Stimulated activated CD4-positive, alpha-beta T cell treated with anti-CD3 and anti-CD28 coated beads, Interleukin-1b, Interleukin-23, amount 100 ng/mL, for 4 hours (primary cell): Measurements from ENCODE around the gene WDR5.

Experiments
- DNase-seq, 2 donors: peaks; one replicate each; pipeline ENCODE4 v3.0.0-alpha.2; 2020; ENCODE audit warnings: low read depth in 2 of 2

WDR5 gene

GRCh38 chr9:134187891-134188385 is 52.1 kb downstream of the WDR5 start:
- DNase-seq = no peak

GRCh38 chr9:134188386-134189144 is 52.7 kb downstream of the WDR5 start:
- no peak for DNase-seq

- DNase-seq = no peak
Measured at GRCh38 chr9:134189145-134189469, 53.2 kb downstream of the WDR5 start.

DNA sequence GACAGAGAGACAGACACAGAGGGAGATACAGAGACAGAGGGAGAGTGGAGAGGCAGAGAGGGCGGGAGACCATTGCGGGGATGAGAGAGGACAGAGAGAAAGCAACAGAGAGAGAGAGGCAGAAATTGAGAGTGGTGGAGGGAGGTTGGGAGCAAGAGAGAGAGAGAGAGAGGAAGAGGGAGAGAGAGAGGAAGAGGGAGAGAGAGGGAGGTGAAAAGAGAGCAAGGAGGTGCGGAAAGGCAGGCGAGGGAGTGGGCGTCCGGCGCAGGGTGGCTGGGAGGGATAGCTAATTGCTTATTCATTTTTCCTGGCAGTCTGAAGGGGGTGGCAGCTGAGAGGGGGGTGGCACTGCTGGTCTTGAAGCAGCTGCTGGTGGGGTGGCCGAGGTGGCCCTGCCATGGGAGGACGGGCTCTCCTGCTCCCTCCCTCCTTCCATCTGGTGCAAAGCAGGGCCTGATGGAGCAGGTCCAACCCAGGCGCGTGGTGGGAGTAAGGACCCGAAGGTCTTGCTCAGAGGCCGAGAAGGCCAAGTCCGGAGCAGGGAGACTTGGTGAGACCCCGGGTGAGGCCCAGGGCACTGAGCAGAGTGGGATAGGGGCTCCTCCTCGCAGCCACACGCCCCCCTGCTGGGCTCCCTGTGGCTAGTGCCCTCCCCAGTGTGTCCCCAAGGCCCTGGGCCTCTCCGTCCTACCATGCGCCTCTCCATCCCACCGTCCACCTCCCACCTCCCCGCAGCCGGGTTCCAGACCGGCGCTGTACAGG is 53.8 kb downstream of the WDR5 start:
- no peak for DNase-seq

DNA sequence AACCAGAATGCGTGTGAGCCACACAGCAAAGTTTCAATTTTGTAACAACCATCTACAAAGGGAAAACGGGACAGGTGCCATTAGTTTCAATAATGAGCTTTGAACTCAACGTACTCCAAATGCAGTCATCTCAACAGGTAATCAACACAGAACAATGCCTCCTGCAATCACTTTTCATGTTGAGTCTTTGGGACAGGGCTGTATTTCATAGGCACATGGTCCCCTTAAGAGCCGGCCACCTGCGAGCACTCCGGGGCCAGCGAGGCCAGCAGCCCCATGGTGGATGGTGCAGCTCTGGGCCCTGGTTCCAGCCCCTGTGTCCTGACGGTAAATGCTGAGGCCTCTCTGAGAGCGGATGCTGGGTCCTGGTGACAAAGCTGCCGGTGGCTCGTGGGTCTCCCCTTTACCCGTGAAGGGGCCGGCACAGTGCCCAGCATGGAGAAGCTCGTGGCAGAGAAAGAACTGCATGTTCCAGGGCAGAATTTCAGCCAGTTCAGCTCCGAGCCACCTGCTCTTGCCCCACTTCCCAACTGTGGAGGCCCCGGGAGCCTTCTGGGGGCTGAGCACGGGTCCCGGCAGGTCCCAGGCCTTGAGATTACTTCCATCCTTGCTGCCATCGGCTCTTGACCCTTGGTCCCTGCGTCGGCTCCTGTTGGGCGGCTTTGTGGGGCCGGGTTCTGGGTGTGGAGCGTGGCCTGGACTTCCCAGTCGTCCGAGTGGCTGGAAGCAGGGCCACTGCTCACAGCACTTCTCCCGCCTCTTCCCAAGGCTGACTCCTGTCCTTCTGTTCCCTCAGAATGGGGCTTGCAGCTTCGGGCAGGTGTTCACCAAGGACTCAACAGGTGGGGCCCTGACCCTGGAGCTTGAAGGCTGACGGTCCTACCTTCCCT is 54.6 kb downstream of the WDR5 start:
- no peak for DNase-seq

- DNase-seq = no peak
Measured at GRCh38 chr9:134191455-134192209, 55.8 kb downstream of the WDR5 start.

DNA sequence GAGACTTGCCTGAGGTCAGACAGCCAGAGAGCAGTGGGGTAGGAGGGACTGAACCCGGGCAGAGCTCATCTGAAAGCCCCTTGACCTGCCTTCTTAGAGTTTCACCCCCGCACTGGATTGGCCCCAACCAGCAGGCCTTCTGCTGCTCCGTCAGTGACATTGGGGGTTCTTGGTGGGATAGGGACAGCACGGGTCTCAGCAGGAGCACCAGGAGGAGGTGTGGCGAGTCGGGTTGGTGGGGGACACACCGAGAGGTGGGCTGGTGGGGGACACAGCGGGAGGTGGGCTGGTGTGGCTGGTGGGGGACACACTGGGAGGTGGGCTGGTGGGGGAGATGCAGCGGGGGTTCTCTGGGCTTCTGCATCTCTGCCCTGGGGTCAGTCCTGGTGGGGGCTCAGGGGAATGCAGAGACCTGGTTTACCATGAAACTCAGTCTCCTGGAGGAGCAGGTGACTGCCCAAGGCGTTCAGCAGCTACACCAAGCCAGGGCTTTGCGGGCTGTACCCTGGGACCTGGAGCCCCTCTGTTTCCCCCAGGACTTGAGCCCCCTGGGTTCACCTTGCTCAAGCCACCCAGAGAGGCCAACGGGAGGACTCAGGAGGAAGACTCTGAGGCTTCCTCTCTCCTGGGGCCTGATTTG is 56.5 kb downstream of the WDR5 start:
- no peak for DNase-seq

- DNase-seq = no peak
Measured at GRCh38 chr9:134192951-134193731, 57.3 kb downstream of the WDR5 start.

- no peak for DNase-seq
Measured at GRCh38 chr9:134193912-134194535, 58.1 kb downstream of the WDR5 start.

DNA sequence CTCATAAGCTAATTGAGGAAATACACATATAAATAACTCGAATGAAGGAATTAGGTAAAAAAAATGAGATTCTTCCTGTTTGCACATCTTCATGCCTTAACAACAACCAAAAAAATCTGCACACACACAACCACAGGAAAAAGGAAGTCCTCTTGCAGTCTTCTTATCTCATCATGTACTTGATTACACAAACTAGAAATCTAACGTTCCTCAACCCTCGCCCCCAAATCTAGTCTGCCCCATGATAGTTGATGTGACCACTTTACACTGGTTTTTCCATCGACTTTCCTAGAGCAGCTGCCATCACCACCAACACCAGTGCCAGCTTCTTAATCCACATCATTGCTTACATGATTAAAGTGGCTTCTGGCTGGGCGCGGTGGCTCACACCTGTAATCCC is 59.7 kb downstream of the WDR5 start:
- no peak for DNase-seq

DNA sequence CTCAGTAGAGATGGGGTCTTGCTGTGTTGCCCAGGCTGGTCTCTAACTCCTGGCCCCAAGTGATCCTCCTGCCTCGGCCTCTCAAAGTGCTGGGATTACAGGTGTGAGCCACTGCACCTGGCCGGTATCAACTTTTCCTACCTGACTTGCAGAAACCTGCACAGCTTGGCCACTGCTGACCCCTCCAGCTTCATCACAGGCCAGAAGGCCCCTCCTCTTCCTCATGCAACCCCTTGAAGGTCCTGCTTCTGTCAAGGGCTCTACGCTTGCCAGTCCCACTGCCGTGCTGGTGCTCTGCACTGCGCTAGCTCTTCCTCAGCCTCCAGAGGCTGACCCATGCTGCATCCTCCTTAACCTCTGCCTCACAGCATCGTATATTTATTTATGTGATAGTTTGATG is 61.0 kb downstream of the WDR5 start:
- DNase-seq = no peak

GRCh38 chr9:134198791-134199190 is 62.9 kb downstream of the WDR5 start:
- DNase-seq = no peak

GRCh38 chr9:134200730-134201129 is 64.8 kb downstream of the WDR5 start:
- DNase-seq = no peak

- DNase-seq = no peak
Measured at GRCh38 chr9:134203224-134203623, 67.3 kb downstream of the WDR5 start.

DNA sequence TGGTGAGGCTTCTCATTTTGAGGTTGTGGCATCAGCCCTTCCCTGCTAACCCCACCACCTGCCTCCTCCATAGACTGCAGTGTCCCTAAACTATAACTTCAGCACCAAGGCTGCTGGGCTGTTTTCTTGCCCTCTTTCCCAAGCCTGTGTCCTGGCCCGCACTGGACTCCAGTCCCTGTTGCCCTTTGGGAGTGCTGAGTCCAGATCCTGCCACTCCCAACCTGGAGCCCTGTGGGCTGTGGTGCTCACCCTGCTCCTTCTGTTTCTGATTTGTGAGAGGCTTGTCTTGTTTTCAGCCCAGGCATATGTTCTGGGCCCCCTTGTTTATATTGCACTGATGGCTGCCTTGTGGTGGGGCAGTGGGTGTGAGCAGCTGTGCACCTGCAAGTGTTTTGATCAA is 68.2 kb downstream of the WDR5 start:
- no peak for DNase-seq

DNA sequence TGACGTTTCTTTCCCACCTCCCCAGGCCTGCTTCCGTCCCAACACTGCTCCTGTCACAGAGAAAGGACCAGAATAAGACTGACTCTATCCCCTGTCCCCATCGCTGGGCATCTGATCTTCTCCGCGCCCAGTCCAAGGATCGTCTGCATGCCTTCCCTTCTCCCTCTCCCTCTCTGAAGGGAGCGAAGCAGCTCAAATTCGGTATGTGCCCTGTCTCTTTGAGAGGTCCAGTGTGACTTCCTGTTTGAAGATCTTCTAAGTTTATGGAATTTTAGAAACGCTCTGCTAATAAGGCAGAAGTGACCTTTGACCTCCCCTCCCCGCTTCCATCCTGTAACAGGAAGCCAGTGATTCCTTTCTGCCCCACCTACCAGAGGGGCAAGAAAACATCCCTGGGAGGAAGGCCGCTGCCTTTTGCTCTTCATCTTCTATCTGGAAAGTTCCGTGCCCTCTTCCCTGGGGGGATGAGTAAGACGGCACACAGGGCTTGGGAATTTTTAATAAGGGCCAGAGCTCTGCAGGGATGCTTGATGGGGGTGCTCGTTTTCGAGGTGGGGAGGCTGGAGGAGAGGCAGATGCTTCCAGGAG is 69.2 kb downstream of the WDR5 start:
- no peak for DNase-seq

- DNase-seq = no peak
Measured at GRCh38 chr9:134205672-134206310, 69.9 kb downstream of the WDR5 start.

DNA sequence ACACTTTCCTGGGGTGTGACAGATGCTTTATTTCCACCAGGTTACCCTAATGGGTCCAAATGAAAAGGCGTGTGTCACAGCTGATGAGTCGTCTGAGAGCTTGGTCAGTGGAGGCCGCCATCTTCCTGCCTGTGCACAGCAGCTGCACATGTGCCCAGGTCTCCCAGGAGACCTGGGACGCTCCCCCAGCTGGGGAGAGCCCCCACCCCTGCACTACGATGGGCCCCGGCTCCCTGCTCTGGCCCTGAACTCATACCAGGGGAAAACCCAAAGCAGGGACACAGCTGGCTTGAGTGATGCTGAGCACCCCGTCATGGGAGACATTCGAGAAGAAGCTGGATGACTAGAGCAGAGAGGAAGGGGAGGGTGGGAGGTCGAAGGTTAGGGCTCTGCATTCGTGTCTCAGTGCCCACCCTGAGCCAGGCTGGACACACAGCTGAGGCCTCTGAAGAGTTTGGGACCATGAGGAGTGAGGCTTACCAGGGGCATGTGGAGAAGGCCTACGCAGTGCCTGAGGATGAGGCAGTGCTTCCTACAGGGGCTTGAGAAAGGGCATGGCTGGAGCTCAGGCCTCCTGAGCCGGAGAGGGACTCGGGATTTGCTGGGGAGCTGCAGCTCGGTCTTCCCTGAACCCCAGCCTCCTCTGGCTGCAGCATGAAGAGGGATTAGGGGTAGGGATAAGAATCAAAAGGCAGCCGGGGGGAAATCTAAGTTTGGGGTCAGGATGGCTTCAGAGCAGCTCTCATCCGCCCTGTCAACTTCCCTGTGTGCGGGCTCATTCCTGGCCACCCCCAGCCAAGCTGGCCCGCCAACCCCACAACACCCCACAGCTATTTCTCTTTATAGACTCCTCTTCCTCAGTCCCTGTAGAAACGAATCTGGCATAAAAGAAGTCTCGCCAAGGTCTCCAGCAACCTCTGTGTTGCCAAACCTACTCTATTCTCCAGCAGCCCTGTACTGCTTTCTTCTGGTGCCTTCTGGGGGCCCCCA is 70.7 kb downstream of the WDR5 start:
- no peak for DNase-seq
